ENCODE data around the gene RPS6KB1.
"Not testable (repeated sequence)": the region's sequence is repeated elsewhere in the genome, so short reads cannot be mapped to it uniquely, and the experiment has no call there.

RPS6KB1 gene

DNA sequence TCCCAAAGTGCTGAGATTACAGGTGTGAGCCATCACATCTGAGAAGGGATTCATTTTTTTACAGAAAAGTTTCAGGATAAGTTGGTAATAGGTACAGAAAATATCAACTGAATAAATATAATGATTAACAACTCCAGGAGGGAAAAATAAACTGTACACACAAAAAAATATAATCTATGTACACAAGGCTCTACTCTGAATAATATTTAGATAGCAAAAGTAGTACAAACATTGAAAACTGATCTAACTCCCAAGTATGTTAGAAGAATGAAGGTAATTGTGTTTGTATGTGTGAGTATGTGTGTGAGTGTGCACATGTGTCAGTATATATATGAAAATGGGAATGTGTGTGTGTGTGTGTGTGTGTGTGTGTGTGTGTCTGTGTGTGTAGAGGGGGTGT lies 20.6 kb upstream of the RPS6KB1 start:
- H3K4me3 ChIP-seq (ENCODE audit: low read depth, low read length) = no peak overlapping the region
- TF ChIP-seq MYC (IDR thresholded peaks at IDR 0.05; ENCODE audit: low read depth, low read length) (no peak), CTCF (IDR thresholded peaks at IDR 0.05; ENCODE audit: low read depth, low read length) (no peak), POLR2A (IDR thresholded peaks at IDR 0.05; ENCODE audit: extremely low read depth, insufficient read length) (no peak)
- TF ChIP-seq, protein P1, sequence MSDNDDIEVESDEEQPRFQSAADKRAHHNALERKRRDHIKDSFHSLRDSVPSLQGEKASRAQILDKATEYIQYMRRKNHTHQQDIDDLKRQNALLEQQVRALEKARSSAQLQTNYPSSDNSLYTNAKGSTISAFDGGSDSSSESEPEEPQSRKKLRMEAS (IDR thresholded peaks at IDR 0.05; ENCODE audit: low read depth, low read length) = no peak
- no peak for DNase-seq (ENCODE audit: low read depth)

DNA sequence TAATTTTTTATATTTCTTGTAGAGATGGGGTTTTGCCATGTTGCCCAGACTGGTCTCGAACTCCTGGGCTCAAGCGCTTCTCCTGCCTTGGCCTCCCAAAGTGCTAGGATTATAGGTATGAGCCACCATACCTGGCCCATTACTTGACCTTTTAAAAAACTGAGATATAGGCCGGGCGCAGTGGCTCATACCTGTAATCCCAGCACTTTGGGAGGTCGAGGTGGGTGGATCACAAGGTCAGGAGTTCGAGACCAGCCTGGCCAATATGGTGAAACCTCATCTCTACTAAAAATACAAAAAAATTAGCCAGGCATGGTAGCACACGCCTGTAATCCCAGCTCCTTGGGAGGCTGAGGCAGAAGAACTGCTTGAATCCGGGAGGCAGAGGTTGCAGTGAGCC lies 19.5 kb upstream of the RPS6KB1 start:
- DNase-seq (ENCODE audit: low read depth); H3K4me3 ChIP-seq (ENCODE audit: low read depth, low read length): not testable (repeated sequence)

DNA sequence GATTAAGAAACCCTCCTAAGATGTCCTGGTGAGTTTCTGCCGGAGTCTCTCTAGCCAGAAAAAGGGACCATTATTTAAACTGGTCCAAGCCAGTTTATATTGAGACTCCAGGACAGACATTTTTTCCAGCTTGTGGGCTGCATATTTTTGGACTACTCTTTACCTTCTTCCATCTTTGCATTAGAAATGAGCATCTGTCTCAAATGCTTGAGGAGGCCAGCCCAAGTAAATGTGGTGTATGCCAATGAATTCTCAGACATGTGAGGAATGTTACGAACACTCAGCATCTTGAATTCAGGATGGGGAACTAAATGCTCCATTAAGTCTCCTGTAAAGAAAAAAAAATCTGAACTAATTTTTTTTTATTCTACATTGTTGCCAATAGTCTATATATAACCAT lies 18.5 kb upstream of the RPS6KB1 start:
- H3K4me3 ChIP-seq (ENCODE audit: low read depth, low read length) = no peak overlapping the region
- TF ChIP-seq, protein P1 (IDR thresholded peaks at IDR 0.05; ENCODE audit: low read depth, low read length) = no peak
- TF ChIP-seq POLR2A (IDR thresholded peaks at IDR 0.05; ENCODE audit: extremely low read depth, insufficient read length) (no peak), CTCF (IDR thresholded peaks at IDR 0.05; ENCODE audit: low read depth, low read length) (no peak), MYC (IDR thresholded peaks at IDR 0.05; ENCODE audit: low read depth, low read length) (no peak)
- no peak for DNase-seq (ENCODE audit: low read depth)

DNA sequence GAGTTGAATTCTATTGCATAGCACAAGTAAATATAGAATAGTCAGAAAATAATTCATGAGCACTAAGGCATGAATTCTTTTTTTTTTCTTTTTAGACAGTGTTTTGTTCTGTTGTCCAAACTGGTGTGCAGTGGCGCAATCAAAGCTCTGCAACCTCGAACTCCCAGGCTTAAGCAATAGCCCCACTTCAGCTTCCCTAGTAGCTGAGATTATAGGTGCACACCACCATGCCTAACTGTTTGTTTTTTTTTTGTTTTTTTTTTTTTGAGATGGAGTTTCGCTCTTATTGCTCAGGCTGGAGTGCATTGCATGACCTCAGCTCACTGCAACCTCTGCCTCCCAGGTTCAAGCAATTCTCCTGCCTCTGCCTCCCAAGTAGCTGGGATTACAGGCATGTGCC lies 16.8 kb upstream of the RPS6KB1 start:
- H3K4me3 ChIP-seq (ENCODE audit: low read depth, low read length) = no peak overlapping the region
- TF ChIP-seq, protein P1 (IDR thresholded peaks at IDR 0.05; ENCODE audit: low read depth, low read length) = no peak
- TF ChIP-seq POLR2A (IDR thresholded peaks at IDR 0.05; ENCODE audit: extremely low read depth, insufficient read length) = no peak
- no peak for TF ChIP-seq CTCF (IDR thresholded peaks at IDR 0.05; ENCODE audit: low read depth, low read length)
- TF ChIP-seq MYC (IDR thresholded peaks at IDR 0.05; ENCODE audit: low read depth, low read length) = no peak
- peak; percentile 65 for DNase-seq (ENCODE audit: low read depth)

- TF ChIP-seq CTCF (IDR thresholded peaks at IDR 0.05; ENCODE audit: low read depth, low read length) (no peak), MYC (IDR thresholded peaks at IDR 0.05; ENCODE audit: low read depth, low read length) (no peak), POLR2A (IDR thresholded peaks at IDR 0.05; ENCODE audit: extremely low read depth, insufficient read length) (no peak)
- TF ChIP-seq, protein P1 (IDR thresholded peaks at IDR 0.05; ENCODE audit: low read depth, low read length) = no peak
- no peak for DNase-seq (ENCODE audit: low read depth)
- no peak overlapping the region for H3K4me3 ChIP-seq (ENCODE audit: low read depth, low read length)
Observed at GRCh38 chr17:59877965-59878364, 15.0 kb upstream of the RPS6KB1 start.

DNA sequence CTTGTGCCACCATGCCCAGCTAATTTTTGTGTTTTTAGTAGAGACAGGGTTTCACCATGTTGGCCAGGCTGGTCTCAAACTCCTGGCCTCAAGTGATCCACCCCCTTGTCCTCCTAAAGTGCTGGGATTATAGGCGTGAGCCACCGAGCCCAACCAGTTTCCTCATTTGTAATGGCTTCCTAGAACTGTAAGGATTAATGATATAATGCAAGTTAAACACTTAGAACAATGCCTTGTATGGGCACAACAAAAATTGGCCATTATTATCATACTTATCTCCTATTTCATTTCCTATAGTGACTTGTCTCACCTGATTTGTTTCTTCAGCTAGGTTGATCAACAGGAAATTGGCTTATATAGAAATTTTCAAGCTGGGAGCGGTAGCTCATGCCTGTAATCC lies 14.3 kb upstream of the RPS6KB1 start:
- DNase-seq (ENCODE audit: low read depth) = no peak
- TF ChIP-seq, protein P1 (IDR thresholded peaks at IDR 0.05; ENCODE audit: low read depth, low read length) = no peak
- TF ChIP-seq POLR2A (IDR thresholded peaks at IDR 0.05; ENCODE audit: extremely low read depth, insufficient read length) (no peak), MYC (IDR thresholded peaks at IDR 0.05; ENCODE audit: low read depth, low read length) (no peak)
- H3K4me3 ChIP-seq (ENCODE audit: low read depth, low read length) = no peak overlapping the region

- H3K4me3 ChIP-seq (ENCODE audit: low read depth, low read length) = no peak overlapping the region
- TF ChIP-seq, protein P1 (IDR thresholded peaks at IDR 0.05; ENCODE audit: low read depth, low read length) = no peak
- TF ChIP-seq CTCF (IDR thresholded peaks at IDR 0.05; ENCODE audit: low read depth, low read length) (no peak), POLR2A (IDR thresholded peaks at IDR 0.05; ENCODE audit: extremely low read depth, insufficient read length) (no peak), MYC (IDR thresholded peaks at IDR 0.05; ENCODE audit: low read depth, low read length) (no peak)
- DNase-seq (ENCODE audit: low read depth) = no peak
Observed at GRCh38 chr17:59884861-59885260, 8.1 kb upstream of the RPS6KB1 start.

All from NB4 (cell line).